HG03457 (cell line): ENCODE data around the gene SELENOM.

ENCODE experiments used
- ATAC-seq: cut with Tn5 transposase; IDR thresholded peaks from one replicate; pipeline ENCODE4 v1.9.1; 2021; ENCODE audit warnings: moderate number of reproducible peaks; ENCODE audit not compliant: unreplicated experiment

The SELENOM gene

GRCh38 chr22:31093086-31093850 lies 14.1 kb downstream of the SELENOM start:
- no peak for ATAC-seq

- ATAC-seq = no peak
Measured at GRCh38 chr22:31092161-31092560, 15.2 kb downstream of the SELENOM start.

GRCh38 chr22:31091106-31091975 lies 16.0 kb downstream of the SELENOM start:
- no peak for ATAC-seq

- no peak for ATAC-seq
Measured at GRCh38 chr22:31090217-31091085, 16.9 kb downstream of the SELENOM start.

- ATAC-seq = no peak
Measured at GRCh38 chr22:31089160-31090100, 17.9 kb downstream of the SELENOM start.

- no peak for ATAC-seq
Measured at GRCh38 chr22:31088233-31088986, 19.0 kb downstream of the SELENOM start.

- ATAC-seq = no peak
Measured at GRCh38 chr22:31087744-31088215, 19.6 kb downstream of the SELENOM start.

- ATAC-seq = no peak
Measured at GRCh38 chr22:31086703-31087330, 20.6 kb downstream of the SELENOM start.

- no peak for ATAC-seq
Measured at GRCh38 chr22:31085928-31086327, 21.4 kb downstream of the SELENOM start.

GRCh38 chr22:31085493-31085824 lies 21.9 kb downstream of the SELENOM start:
- ATAC-seq = no peak

GRCh38 chr22:31084811-31085492 lies 22.4 kb downstream of the SELENOM start:
- ATAC-seq = peak; percentile 48

- no peak for ATAC-seq
Measured at GRCh38 chr22:31083923-31084810, 23.2 kb downstream of the SELENOM start.

- ATAC-seq = no peak
Measured at GRCh38 chr22:31083377-31083768, 24.0 kb downstream of the SELENOM start.

GRCh38 chr22:31082606-31083376 lies 24.6 kb downstream of the SELENOM start:
- no peak for ATAC-seq

- no peak for ATAC-seq
Measured at GRCh38 chr22:31081963-31082605, 25.3 kb downstream of the SELENOM start.
